HG03064 (cell line): ENCODE results near the gene TMCC1.
"Not testable (repeated sequence)": the region's sequence is repeated elsewhere in the genome, so short reads cannot be mapped to it uniquely, and the experiment has no call there.

Experiments
- ATAC-seq: cut with Tn5 transposase; IDR thresholded peaks from one replicate; pipeline ENCODE4 v1.9.1; 2021; ENCODE audit warnings: low read depth; ENCODE audit not compliant: unreplicated experiment

Gene TMCC1

DNA sequence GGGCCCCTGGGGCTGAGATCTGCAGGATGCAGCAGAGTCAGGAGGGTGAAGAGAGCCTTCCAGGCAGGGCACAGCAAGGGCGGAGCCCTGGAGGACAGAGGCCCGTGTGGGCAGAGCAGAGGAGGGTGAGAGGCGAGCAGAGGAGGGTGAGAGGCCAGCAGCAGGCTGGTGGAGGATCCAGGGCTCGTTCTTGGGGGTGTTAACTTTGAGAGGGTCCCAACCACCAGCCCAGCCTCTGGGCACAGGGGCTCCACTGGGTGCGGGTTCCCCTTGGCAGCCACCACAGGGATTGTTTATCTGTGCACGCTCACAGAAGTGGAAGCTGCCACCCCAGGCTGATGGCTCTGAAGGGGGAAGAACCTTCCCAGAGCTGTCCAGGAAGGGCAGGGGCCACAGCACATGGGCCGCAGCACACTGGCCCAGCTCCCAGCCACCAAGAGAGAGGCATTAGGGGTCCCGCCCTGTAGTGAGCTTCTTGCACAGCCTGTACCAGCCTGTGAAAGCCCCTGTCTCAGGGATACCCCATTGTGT, 277.7 kb downstream of the TMCC1 start:
- ATAC-seq, result no peak

- no peak for ATAC-seq
Measured at GRCh38 chr3:129614927-129615363, 278.6 kb downstream of the TMCC1 start.

- no peak for ATAC-seq
Measured at GRCh38 chr3:129614435-129614834, 279.1 kb downstream of the TMCC1 start.

DNA sequence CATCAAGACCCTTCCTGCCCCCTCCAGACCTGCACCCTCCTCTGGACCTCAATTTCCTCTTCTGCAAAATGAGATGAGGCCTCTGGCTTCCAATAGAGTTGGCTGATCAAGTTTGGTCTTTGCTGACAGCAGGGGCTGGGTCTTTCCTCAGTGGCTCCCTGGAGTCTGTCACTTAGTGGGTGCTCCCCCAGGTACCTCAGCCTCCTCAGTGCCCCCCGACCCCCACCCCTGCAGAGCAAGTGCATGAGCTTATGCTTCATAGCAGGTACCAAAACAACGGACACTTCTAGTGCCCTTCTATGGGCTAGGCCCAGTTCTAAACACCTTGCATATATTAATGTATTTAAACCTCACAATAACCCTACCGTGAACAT, 280.2 kb downstream of the TMCC1 start:
- no peak for ATAC-seq

GRCh38 chr3:129612534-129613366, 280.8 kb downstream of the TMCC1 start:
- no peak for ATAC-seq

DNA sequence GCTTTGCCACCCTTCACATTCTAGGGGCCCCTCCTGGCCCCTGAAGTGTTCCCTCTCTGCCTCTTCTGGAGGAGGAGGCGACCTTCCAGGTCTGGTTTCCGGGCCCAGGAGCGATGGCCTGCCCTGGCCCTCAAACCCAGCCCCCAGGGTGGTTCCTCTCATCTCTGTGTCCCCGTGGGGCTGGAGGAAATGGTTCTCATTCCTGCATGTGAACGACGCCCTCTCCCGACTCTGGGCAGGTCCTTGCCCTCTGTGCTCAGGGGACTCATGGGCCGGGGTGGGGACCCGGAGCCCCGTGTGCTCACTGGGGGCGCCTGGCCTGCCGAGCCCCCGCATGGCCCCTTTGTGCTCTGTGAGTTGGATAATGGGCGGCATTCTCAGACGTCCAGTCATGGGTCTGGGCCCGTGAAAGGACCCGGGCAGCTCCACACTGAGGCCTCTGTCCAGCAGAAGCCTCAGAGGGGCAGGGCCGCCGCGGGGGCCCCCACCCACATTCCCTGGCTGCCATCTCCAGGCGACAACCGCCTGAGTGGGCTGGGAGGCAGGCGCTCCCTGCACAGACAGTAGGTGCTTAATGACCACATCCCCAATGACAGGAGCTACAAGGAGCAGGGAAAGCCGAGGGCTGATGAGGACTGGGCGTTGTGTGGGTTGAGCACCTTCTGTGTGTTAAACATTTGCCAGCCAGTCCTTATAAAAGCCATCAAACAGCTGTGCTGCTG, 281.5 kb downstream of the TMCC1 start:
- ATAC-seq, result no peak

DNA sequence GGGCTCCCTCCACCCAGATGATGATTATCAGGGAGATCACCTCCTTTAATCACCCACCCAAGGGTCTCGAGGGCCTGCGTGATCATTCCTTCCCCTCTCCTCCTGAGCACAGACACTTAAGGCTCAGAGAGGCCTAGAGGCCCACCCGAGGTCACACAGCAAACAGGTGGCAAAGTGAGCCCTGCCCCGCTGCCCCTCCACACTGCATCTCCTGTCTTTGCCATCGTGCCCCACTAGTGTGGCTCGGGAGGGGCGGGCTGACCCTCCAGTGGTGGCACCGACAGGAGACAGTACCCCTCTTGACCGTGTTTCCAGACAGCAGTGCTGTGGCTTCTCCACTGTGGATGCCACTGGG, 282.1 kb downstream of the TMCC1 start:
- ATAC-seq, result no peak

DNA sequence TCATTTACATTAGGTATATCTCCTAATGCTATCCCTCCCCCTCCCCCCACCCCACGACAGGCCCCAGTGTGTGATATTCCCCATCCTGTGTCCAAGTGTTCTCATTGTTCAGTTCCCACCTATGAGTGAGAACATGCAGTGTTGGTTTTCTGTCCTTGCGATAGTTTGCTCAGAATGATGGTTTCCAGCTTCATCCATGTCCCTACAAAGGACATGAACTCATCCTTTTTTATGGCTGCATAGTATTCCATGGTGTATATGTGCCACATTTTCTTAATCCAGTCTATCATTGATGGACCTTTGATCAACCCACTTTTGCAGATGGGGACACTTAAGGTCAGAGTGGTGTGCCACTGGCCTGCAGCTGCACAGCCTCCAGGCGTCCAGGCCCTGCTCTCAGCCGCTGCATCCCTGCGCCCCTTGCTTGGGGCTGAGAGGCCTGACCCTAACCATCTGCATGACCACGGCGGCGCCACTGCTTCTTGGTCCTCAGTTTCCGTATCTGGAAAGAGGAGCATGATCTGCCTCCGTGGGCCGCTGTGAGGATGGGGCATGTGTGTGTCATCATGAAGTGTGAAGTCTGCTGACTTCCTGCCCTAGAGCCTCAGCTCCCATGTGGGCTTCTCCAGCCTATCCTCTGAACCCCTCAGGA, 282.6 kb downstream of the TMCC1 start:
- ATAC-seq, result not testable (repeated sequence)

DNA sequence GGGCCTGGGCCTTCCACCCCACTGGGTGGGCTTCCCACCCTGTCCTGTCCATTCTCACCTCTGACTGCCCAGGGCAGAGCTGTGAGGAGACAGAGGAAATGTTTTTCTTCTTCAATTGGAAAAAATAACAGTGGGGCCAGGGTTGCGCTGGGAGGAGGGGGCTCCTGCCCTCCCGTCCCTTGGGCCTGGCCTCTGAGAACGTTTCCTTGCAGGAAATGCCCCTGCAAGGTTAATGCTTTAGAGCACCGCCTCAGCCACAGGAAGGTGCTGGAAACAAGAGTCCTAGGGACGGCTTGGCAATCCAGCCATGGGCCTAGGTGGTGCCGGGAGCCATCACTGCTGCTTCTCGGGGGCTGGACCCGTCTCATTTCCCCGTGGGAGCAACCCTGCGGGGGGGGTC, 283.2 kb downstream of the TMCC1 start:
- no peak for ATAC-seq

DNA sequence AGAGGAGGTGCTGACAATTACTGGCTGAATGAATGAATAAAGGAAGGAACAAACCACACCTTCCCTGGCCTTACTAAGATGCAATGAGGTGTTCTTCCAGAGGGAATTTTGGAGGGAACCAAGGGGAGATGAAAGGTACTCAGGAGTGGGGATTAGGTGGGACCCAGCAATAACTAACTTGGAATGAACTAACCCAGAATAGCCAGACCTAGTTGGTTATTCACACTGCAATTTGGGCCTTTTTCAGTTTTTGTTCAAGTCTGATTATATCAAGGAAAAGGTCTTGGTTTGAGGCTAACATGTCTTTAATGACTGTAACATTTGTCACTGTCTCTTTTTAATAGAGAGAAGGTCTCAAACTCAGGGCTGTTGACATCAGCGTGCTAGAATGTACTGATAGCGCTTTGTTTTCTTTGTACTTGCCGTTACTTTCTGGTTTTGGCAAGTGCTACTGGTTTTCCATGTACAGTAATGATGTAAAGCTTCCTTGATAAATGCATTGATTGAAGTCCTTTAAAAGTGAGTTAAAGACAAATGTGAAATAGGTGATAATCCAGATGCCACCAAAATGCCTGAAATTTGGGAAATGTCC, 283.8 kb downstream of the TMCC1 start:
- ATAC-seq, result no peak

DNA sequence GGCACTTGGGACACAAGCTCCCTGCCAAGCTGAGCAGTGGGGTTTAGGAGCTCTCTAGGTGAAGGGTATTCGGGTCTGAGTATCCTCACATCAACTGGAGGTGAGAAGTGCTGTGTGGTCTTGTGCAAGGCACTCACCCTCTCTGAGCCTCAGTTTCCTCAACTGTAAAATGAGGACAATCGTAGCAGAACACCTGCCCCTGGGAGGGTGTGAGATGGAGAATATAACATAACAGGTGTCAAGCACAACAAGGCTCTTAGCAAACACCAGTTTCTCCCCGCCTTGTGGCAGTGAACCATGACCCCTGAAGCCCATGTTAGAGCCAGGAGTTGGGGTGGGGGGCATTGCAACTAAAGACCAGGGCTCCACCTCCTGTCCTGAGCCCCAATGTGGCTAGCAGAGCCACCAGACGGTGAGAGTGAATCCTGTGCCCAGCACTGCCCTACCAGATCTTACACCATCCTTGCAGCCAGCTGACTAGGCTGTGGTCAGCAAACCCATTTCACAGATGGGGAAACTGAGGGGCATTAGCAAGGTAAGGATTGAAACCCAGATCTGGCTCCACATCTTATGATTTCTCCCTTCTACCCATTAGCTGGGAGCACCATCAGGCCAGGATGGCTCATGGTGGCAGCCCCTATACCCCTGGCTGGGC, 284.4 kb downstream of the TMCC1 start:
- no peak for ATAC-seq

GRCh38 chr3:129608087-129608935, 285.2 kb downstream of the TMCC1 start:
- ATAC-seq, result no peak

DNA sequence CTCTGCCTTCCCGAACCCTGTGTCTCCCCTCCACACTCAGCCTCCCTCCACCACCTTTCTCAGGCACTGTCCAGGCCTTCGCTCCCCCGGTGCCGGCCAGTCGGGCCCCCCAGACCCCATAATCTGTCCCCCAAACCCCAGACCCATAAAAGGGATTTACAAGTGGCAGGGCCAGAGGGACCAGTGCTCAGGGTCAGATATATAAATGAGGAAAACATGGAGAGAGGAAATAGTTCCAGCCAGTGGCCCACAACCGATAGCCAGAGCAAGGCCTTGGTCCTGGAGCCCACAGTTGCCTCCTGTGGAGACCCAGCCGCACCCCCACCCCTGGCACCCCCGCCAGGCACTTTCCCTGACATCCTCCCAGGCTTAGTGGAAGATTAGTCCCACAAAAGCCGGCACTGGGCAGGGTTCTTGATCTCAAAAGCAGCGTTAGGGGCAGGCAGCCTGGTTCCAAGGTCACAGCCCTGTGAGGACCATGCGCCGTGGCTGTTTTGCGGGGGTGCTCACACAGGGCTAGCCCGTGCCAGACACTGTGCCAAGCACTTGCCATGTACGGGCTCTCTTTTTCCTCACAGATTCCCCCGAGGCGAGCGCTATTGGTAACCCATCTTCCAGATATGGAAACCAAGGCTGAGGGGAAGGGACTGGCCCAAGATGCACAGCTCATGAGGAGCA, 286.0 kb downstream of the TMCC1 start:
- no peak for ATAC-seq

- no peak for ATAC-seq
Measured at GRCh38 chr3:129606636-129607390, 286.7 kb downstream of the TMCC1 start, which contains the start of gene PLXND1. Gene PLXND1, minus strand, starts transcription at chr3:129606676. Its CDS starts 37 bp downstream, at chr3:129606639.

GRCh38 chr3:129605922-129606635, 287.4 kb downstream of the TMCC1 start:
- no peak for ATAC-seq

- ATAC-seq, result no peak
Measured at GRCh38 chr3:129605203-129605921, 288.1 kb downstream of the TMCC1 start.

DNA sequence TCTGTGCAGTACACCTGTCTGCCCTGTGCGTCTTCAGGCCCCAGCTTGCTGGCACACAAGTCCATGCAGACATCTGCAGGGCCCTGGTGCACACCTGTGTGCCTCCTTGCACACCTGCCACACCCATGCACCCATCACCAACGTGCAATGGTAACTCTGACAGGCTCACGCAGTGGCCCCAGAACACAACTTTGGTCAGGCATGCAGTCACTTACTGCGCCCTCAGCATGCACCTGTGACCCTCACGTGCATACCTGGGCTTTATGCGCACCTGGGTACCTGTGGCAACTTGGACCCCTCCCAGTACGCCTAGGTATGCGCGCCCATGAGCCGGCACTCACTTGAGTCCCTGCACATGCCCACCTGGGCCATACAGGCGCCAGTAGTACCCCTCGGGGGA, 288.7 kb downstream of the TMCC1 start:
- ATAC-seq, result no peak
